A549 (cell line): Measurements from ENCODE around the gene RNF32.

Source experiments
- EP300 ChIP-seq, 2 experiments: fragments of >200 bp; sonication (Bioruptor Twin); formaldehyde crosslinking; IDR thresholded peaks; 2 replicates in 1 of 2; 3 replicates in 1 of 2; pipeline ENCODE4 v1.6.1; 2016 to 2017
- FOSL2 ChIP-seq, 2 experiments: fragments of 450-650 bp in 1 of 2; fragments of >200 bp in 1 of 2; sonication (Bioruptor Twin) in 1 of 2; formaldehyde crosslinking; IDR thresholded peaks; 2 replicates each; pipeline versions ENCODE4 v1.5.0 to v1.6.1; 2016 to 2020; ENCODE audit warnings: mild to moderate bottlenecking in 1 of 2, moderate library complexity in 1 of 2
- FOXS1 ChIP-seq: fragments of 250-450 bp; sonication (Bioruptor Pico); IDR thresholded peaks from 2 replicates; pipeline ENCODE4 v1.5.0; 2020; ENCODE audit warnings: mild to moderate bottlenecking, moderate library complexity
- MYC ChIP-seq: IDR thresholded peaks from 2 replicates; pipeline ENCODE4 v1.6.1; 2012; ENCODE audit warnings: mild to moderate bottlenecking, inconsistent platforms, low read length, improper control_type of control experiment, borderline replicate concordance
- POLR2A ChIP-seq: IDR thresholded peaks from 2 replicates; pipeline ENCODE4 v1.6.1; 2012; ENCODE audit warnings: mild to moderate bottlenecking, low read length
- RAD21 ChIP-seq, 2 experiments: fragments of >200 bp in 1 of 2; sonication (Bioruptor Twin) in 1 of 2; formaldehyde crosslinking in 1 of 2; IDR thresholded peaks in 1 of 2; conservative IDR thresholded peaks in 1 of 2; 2 replicates in 1 of 2; 3 replicates in 1 of 2; pipeline ENCODE4 v1.6.1; 2012 to 2018; ENCODE audit warnings: inconsistent platforms in 1 of 2
- RNF2 ChIP-seq: fragments of 200-600 bp; sonication (generic); IDR thresholded peaks from 2 replicates; pipeline ENCODE4 v1.6.1; 2016; ENCODE audit warnings: low read depth, mild to moderate bottlenecking, antibody characterized with exemption, moderate library complexity, borderline replicate concordance
- ZSCAN20 ChIP-seq: fragments of 250-450 bp; sonication (Bioruptor Pico); IDR thresholded peaks from 2 replicates; pipeline ENCODE4 v1.8.0; 2022; ENCODE audit warnings: mild to moderate bottlenecking, moderate library complexity
- TF ChIP-seq, protein P1 (sequence below): fragments of >200 bp; sonication (Bioruptor Twin); formaldehyde crosslinking; IDR thresholded peaks from 3 replicates; pipeline ENCODE4 v1.5.1; 2016
- TF ChIP-seq, protein P2 (sequence below): IDR thresholded peaks from 2 replicates; pipeline ENCODE4 v1.6.1; 2012
- TF ChIP-seq, protein P3 (sequence below): fragments of 450-650 bp; IDR thresholded peaks from 2 replicates; pipeline ENCODE4 v1.6.1; 2014; ENCODE audit warnings: antibody characterized with exemption
- TF ChIP-seq, protein P4 (sequence below): fragments of 250-450 bp; sonication (Bioruptor Pico); IDR thresholded peaks from 2 replicates; pipeline ENCODE4 v1.5.0; 2021; ENCODE audit warnings: mild to moderate bottlenecking, moderate library complexity, borderline replicate concordance

DNA sequence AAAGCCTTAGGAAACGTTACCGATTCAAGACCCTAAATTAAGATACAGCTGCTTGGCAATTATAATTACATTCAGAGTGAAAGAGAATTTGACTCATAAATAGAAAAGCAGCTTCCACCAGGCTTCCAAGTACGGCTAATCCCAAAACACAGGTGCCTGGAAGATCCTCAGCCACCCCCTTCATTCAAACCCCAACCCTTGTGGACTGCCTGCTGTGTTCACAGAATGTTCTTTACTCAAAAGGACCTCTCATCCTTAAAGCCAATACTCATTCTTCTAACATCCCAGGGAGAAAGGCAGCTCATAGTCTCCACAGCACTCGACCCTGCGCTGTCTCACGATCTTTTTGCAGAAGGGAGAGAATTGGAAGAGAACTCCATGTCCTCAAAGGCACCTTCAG lies 32.9 kb downstream of the RNF32 start:
- no peak for TF ChIP-seq FOSL2 (IDR thresholded peaks at IDR 0.05)
- TF ChIP-seq FOSL2 (CRISPR knock-in tag; IDR thresholded peaks at IDR 0.05) = no peak
- TF ChIP-seq ZSCAN20 = no peak
- no peak for TF ChIP-seq MYC
- TF ChIP-seq, protein P1, sequence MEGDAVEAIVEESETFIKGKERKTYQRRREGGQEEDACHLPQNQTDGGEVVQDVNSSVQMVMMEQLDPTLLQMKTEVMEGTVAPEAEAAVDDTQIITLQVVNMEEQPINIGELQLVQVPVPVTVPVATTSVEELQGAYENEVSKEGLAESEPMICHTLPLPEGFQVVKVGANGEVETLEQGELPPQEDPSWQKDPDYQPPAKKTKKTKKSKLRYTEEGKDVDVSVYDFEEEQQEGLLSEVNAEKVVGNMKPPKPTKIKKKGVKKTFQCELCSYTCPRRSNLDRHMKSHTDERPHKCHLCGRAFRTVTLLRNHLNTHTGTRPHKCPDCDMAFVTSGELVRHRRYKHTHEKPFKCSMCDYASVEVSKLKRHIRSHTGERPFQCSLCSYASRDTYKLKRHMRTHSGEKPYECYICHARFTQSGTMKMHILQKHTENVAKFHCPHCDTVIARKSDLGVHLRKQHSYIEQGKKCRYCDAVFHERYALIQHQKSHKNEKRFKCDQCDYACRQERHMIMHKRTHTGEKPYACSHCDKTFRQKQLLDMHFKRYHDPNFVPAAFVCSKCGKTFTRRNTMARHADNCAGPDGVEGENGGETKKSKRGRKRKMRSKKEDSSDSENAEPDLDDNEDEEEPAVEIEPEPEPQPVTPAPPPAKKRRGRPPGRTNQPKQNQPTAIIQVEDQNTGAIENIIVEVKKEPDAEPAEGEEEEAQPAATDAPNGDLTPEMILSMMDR = no peak
- TF ChIP-seq, protein P2, sequence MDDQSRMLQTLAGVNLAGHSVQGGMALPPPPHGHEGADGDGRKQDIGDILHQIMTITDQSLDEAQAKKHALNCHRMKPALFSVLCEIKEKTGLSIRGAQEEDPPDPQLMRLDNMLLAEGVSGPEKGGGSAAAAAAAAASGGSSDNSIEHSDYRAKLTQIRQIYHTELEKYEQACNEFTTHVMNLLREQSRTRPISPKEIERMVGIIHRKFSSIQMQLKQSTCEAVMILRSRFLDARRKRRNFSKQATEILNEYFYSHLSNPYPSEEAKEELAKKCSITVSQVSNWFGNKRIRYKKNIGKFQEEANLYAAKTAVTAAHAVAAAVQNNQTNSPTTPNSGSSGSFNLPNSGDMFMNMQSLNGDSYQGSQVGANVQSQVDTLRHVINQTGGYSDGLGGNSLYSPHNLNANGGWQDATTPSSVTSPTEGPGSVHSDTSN = no peak
- TF ChIP-seq, protein P3, sequence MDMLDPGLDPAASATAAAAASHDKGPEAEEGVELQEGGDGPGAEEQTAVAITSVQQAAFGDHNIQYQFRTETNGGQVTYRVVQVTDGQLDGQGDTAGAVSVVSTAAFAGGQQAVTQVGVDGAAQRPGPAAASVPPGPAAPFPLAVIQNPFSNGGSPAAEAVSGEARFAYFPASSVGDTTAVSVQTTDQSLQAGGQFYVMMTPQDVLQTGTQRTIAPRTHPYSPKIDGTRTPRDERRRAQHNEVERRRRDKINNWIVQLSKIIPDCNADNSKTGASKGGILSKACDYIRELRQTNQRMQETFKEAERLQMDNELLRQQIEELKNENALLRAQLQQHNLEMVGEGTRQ = no peak
- TF ChIP-seq EP300 (IDR thresholded peaks at IDR 0.05) = no peak
- no peak for TF ChIP-seq POLR2A
- no peak for TF ChIP-seq FOXS1 (CRISPR knock-in tag)
- TF ChIP-seq, protein P4, sequence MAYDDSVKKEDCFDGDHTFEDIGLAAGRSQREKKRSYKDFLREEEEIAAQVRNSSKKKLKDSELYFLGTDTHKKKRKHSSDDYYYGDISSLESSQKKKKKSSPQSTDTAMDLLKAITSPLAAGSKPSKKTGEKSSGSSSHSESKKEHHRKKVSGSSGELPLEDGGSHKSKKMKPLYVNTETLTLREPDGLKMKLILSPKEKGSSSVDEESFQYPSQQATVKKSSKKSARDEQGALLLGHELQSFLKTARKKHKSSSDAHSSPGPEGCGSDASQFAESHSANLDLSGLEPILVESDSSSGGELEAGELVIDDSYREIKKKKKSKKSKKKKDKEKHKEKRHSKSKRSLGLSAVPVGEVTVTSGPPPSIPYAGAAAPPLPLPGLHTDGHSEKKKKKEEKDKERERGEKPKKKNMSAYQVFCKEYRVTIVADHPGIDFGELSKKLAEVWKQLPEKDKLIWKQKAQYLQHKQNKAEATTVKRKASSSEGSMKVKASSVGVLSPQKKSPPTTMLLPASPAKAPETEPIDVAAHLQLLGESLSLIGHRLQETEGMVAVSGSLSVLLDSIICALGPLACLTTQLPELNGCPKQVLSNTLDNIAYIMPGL (CRISPR knock-in tag) = no peak
- TF ChIP-seq RAD21 (conservative IDR thresholded peaks at IDR 0.05 in 1 of 2, IDR thresholded peaks at IDR 0.05 in 1 of 2) = no peak
- no peak for TF ChIP-seq RNF2
